Midbrain (tissue), 1 donor: ENCODE measurements around the gene IL20RA.
"Not testable (repeated sequence)": the region's sequence is repeated elsewhere in the genome, so short reads cannot be mapped to it uniquely, and the experiment has no call there.

Source experiments
- DNase-seq: peaks from one replicate; lab custom pipeline; 2025; lab: John Stamatoyannopoulos, UW

IL20RA gene

GRCh38 chr6:137044366-137045221, at the start of gene IL20RA:
IL20RA (minus strand) TSS chr6:137044965; CDS start chr6:137044728, 237 bp downstream.
- peak; percentile 40 for DNase-seq

DNA sequence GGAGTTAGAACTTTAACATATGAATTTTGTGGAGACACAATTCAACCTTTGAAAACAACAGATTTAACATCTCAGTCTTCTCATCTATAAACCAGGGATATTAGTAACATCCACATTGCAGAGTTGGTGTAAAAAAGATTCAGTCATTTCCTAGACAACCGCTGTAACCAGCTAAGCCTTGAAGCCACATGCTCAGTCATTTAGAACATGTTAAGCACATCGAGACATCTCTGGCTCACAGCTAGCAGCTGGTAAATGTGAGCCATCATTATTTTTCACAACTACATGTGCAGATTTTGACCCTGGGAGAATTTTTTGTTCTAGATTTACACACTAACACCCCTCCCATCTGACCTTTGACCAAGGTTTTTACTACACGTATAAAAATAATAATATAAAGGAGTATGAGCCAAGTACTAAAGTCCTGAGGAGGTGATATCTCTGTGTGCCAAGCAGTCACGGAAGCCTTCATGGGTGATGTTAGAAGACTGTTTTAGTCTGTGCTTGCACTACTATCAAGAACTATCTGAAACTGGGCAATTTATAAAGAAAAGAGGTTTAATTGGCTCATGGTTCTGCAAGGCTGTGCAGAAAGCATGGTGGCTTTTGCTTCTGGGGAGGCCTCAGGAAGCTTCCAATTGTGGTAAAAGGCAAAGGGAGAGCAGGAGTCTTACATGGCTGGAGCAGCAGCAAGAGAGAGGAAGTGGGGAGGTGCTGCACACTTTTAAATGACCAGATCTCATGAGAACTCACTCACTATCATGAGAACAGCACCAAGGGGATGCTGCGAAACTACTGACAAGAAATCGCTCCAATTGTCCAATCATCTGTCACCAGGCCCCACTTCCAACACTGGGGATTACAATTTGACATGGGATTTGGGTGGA, 48.7 kb upstream of the IL20RA start:
- no peak for DNase-seq

GRCh38 chr6:137092018-137092417, 47.3 kb upstream of the IL20RA start:
- no peak for DNase-seq

- no peak for DNase-seq
These were observed 44.5 kb upstream of the IL20RA start for GRCh38 chr6:137089305-137089704.

- no peak for DNase-seq
These were observed 43.1 kb upstream of the IL20RA start for GRCh38 chr6:137087902-137088301.

- DNase-seq: no peak
These were observed 41.3 kb upstream of the IL20RA start for GRCh38 chr6:137086031-137086430.

DNA sequence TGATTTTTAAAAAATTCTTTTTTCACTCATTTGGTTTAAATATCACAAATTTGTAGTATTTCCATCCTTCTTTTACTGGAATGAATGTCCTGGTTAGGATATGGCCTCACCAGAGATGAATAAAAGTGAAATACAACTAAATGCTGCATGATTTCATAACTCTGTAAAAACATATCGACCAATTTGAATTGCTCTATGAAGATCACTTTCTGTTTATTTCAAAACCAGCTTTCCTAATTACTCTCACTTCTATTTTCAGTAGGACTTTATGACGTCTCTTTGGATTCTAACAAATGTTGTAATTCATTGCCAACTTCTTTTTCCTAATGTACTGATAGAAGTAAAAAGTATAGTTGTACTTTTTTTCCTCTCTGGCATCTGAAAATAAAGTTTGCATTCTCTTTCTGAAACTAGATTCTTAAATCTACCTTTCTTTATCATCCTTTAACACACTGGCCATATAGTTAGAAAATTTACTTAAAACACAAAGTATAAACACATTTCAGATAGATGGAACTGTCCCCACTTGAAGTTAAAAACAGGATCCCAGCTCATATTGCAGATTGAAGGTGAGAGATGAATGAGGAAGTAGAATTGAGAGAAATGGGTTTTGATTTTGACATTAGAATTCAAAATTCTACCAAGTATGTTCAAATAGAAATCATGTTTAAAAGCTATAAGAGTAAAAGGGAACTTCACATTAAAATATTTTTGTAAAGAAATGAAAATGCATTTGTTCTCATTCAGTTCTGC, 40.3 kb upstream of the IL20RA start:
- no peak for DNase-seq

- DNase-seq: no peak
These were observed 39.3 kb upstream of the IL20RA start for GRCh38 chr6:137084090-137084489.

- no peak for DNase-seq
These were observed 37.2 kb upstream of the IL20RA start for GRCh38 chr6:137081997-137082396.

DNA sequence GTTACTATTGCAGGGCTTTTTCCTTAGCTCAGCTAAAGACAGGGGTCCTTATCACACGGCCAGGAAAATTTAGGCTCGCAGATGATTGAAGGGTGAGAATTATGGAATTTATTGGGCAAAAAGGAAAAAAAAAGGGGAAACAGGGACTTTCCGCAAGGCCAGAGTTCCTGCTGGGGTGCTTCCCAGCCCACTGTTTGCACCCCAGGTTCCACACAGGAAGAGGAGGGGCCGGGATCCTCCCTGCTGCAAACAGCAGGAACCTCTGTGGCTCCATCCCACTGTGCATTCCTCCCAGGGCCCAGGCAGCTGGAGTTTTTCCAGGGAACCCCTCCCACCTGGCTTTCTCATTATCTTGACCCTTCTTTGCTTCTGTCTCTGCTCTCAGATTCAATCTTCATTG, 35.9 kb upstream of the IL20RA start:
- DNase-seq: no peak

DNA sequence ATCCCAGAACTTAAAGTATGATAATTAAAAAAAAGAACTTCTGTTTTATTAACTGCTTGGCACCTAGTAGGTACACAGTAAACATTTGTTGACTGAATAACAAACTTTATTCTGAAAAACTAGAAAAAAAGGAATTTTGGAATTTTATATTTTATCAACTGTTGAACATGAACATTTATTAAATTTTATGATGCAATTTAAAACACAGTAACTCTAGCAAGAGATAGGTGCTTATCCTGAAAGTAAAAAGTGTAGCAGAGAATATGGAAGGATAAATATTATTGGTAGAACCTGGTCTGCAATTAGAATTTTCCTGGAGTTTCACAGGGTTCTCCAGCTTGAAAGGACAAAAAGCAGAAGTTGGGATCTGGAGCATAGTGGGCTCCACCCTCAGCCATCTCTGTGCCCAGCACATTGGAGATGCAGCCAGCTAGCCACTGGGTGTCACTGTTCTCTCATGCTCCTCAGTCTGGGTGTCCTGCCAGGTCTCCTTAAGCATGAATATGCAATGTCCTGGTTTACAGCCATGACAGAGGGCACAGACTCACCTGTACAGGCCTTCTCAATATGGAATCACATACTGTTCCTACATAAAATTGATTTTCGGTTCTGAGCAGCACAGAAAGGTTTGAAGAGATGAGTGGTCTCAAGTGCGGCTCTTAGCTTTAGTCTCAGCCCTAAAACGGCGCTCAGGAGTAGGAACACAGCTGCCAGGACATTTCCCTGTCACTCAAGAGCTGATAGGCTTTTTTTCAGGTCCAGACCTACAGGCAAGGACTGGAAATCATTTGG, 31.7 kb upstream of the IL20RA start:
- peak; percentile 73 for DNase-seq

DNA sequence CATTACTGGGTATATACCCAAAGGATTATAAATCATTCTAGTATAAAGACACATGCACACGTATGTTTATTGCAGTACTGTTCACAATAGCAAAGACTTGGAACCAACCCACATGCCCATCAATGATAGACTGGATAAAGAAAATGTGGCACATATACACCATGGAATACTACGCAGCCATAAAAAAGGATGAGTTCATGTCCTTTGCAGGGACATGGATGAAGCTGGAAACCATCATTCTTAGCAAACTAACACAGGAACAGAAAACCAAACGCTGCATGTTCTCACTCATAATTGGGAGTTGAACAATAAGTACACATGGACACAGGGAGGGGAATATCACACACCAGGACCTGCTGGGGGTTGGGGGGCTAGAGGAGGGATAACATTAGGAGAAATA, 31.0 kb upstream of the IL20RA start:
- DNase-seq: not testable (repeated sequence)

DNA sequence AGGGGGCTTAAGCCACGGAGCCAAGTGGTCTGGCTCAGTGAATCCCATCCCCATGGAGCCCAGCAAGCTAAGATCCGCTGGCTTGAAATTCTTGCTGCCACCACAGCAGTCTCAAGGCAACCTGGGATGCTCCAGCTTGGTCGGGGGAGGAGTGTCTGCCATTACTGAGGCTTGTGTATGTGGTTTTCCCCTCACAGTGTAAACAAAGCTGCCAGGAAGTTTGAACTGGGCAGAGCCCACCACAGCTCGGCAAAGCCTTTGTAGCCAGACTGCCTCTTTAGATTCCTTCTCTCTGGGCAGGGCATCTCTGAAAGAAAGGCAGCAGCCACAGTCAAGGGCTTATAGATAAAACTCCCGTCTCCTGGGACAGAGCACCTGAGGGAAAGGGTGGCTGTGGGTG, 25.5 kb upstream of the IL20RA start:
- no peak for DNase-seq

DNA sequence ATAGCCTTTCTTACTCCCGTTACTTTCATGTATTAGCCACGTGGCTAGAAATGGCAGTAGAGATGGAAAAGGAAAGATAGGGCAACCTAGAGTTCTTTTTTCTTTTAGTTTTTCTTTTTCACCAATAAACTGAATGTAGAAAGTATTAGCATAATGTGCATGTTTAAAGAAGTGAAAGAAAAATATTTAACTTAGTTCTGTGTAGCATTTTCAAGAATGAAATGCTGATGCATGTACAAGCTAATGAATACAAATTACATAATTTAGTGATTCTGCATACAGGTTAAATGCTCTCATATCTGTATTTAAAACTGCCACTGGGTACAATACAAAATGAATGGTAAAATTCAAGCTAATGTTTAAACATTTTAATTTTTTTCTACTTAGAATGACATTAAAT, 22.6 kb upstream of the IL20RA start:
- DNase-seq: no peak

- no peak for DNase-seq
These were observed 13.3 kb upstream of the IL20RA start for GRCh38 chr6:137058037-137058436.

DNA sequence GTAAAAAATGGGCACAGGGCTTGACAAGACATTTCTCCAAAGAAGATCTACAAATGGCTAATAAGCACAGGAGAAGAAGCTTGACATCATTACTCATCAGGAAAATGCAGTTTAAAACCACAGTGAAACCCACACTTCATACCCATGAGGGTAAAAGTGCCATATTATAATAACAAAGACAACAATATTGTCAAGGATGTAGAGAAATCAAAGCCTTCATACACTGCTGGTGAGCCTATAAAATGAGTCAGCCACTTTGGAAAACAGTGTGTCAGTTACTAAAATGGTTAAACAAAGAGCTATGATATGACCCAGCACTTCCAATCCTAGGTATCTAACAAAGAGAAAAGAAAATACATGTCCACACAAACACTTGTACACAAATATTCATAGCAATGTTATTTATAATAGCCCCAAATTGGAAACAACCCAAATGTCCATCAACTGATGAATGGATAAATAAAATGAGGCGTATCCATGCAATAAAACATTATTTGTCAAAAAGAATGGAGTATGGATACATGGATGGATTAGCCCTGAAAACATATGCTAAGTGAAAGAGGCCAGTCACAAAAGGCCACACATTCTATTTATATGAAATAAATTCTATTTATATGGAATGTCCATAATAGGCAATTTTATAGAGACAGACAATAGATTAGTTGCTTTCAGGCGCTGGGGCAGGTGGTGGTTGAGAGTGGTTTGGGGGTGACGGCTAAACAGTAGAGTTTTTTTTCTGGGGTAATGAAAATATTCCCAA, 11.5 kb upstream of the IL20RA start:
- DNase-seq: no peak

- DNase-seq: no peak
These were observed 7.2 kb upstream of the IL20RA start for GRCh38 chr6:137051790-137052472.

DNA sequence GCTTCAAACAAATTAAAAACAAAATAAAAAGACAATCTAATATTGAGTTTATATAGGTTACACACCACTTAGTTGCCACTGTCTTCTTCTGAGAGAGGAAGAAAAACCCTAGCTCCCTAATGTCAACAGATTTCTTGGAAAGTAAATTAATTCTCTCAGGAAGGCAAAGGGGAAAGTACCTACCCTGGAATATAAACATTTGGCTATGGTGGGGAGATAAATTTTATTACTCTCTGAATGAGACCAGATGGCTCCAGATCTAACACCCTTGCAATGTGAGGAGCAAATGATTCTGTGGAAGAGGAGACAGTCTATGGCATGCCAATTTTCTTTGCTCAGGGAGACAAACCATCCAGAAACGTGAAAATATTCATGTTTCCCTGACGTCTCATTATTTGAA, 4.3 kb upstream of the IL20RA start:
- no peak for DNase-seq

DNA sequence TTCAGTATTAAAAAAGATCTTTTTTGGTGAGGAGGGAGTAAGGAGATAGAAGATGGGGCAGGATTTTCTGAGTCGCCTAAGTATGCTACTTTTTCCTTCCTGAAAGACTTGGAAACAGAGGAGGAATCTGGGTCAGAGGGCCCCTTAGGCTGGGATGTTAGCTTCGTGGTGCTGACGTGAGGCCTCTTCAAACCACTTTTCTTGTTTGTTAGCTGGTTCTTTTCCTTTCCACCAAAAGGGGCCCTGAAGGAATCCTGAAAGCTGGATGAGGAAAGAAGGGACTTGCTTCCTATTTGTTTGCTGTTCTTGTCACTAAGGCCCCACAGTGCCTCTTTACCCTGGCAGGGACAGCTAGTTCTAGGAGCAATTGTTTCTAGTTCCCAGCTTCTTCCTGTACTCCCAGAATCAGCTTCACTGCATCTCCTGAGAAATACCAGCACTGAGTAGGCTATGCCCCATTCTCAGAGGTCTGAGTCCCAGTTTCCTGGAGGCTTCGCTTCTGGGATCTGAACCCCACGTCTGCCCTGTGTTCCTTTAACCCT, 2.2 kb upstream of the IL20RA start:
- peak; percentile 13 for DNase-seq
